Right atrium auricular region (tissue), 2 donors: ENCODE data around the gene TMEM52. TPM values are rescaled to one million over a fixed set of nuclear protein-coding genes. Genes with fewer than 3 reads are reported as not detected.

Source experiments
- DNase-seq: peaks from one replicate; pipeline ENCODE4 v3.0.0-alpha.2; 2019; ENCODE audit warnings: low spot score
- H3K27ac ChIP-seq, 2 donors: fragments of 200-600 bp; sonication (generic); 1 replicate in 1 of 2; 2 replicates in 1 of 2; pipeline ENCODE4 v1.5.1; 2016 to 2019
- H3K27me3 ChIP-seq, 2 donors: fragments of 200-600 bp; sonication (generic); one replicate each; pipeline versions ENCODE4 v1.5.1 to v1.6.0; 2017 to 2019
- H3K36me3 ChIP-seq: fragments of 200-600 bp; sonication (generic); one replicate; pipeline ENCODE4 v1.5.1; 2016
- H3K4me1 ChIP-seq, 2 donors: fragments of 200-600 bp; sonication (generic); one replicate each; pipeline versions ENCODE4 v1.5.1 to v1.6.0; 2017 to 2019
- H3K4me3 ChIP-seq, 2 donors: fragments of 200-600 bp; sonication (generic); 1 replicate in 1 of 2; 2 replicates in 1 of 2; pipeline ENCODE4 v1.5.1; 2017 to 2019; ENCODE audit warnings: mild to moderate bottlenecking in 1 of 2, moderate library complexity in 1 of 2
- H3K9me3 ChIP-seq, 2 donors: fragments of 200-600 bp; sonication (generic); one replicate each; pipeline ENCODE4 v1.5.1; 2019
- CTCF ChIP-seq, 2 donors: fragments of 200-600 bp; sonication (generic); IDR thresholded peaks; one replicate each; pipeline ENCODE4 v1.5.1; 2019; ENCODE audit warnings: antibody characterized with exemption in 2 of 2
- total RNA-seq, 2 donors: library from RNA; depleted of rRNA; stranded (reverse); fragments of >200 nt; gene quantifications; one replicate each; pipeline ENCODE4 v1.1.0, GENCODE V29; 2016

TMEM52 gene
- total RNA-seq, 2 donors from 2014 or later: 0.51 to 1.8 TPM

- H3K9me3 ChIP-seq: no peaks in the 10 kb centered on the region
- DNase-seq: no peak
- no peaks in the 10 kb centered on the region for H3K36me3 ChIP-seq
- no peak overlapping the region for H3K4me3 ChIP-seq
- peaks cover 0 to 17% of the 10 kb centered on the region in 2 donors for H3K4me1 ChIP-seq
- no peaks in the 10 kb centered on the region for H3K27me3 ChIP-seq
- no peak for TF ChIP-seq CTCF (IDR thresholded peaks at IDR 0.05)
- no peak overlapping the region for H3K27ac ChIP-seq
Observed at GRCh38 chr1:1915911-1916840, 2.9 kb downstream of the TMEM52 start.

- peaks cover 0 to 17% of the 10 kb centered on the region in 2 donors for H3K4me1 ChIP-seq
- no peak for DNase-seq
- TF ChIP-seq CTCF (IDR thresholded peaks at IDR 0.05): no peak
Observed at GRCh38 chr1:1914971-1915692, 3.9 kb downstream of the TMEM52 start, which contains the start of gene CALML6. CALML6 (plus strand) TSS chr1:1915260; CDS start chr1:1915281, 21 bp downstream.

GRCh38 chr1:1914101-1914970 is 4.7 kb downstream of the TMEM52 start:
- H3K4me1 ChIP-seq: peaks cover 0 to 15% of the 10 kb centered on the region in 2 donors
- DNase-seq: no peak
- H3K9me3 ChIP-seq: no peaks in the 10 kb centered on the region
- no peaks in the 10 kb centered on the region for H3K36me3 ChIP-seq
- H3K27ac ChIP-seq: no peak overlapping the region
- no peak overlapping the region for H3K4me3 ChIP-seq
- TF ChIP-seq CTCF (IDR thresholded peaks at IDR 0.05): no peak
- H3K27me3 ChIP-seq: no peaks in the 10 kb centered on the region

More at GRCh38 chr1:1914971-1915692, 3.9 kb downstream of the TMEM52 start, which contains the start of gene CALML6:
- no peaks in the 10 kb centered on the region for H3K27me3 ChIP-seq
- H3K4me3 ChIP-seq: no peak within 1 kb of the TSS
- H3K27ac ChIP-seq: no peak within 1 kb of the TSS
- H3K9me3 ChIP-seq: no peaks in the 10 kb centered on the region
- H3K36me3 ChIP-seq: no peaks in the 10 kb centered on the region

- Histone ChIP-seq H3K4me1 (peaks cover 0 to 23% of the 10 kb centered on the region in 2 donors), H3K4me3 (no peak overlapping the region), H3K27me3 (no peaks in the 10 kb centered on the region), H3K36me3 (no peaks in the 10 kb centered on the region), H3K9me3 (no peaks in the 10 kb centered on the region), H3K27ac (no peak overlapping the region)
- DNase-seq: no peak
- TF ChIP-seq CTCF (IDR thresholded peaks at IDR 0.05): no peak
Observed at GRCh38 chr1:1911350-1912041, 7.6 kb downstream of the TMEM52 start.
